Omental fat pad (tissue), 4 donors: ENCODE data around the gene EFNA4. TPM values are rescaled to one million over a fixed set of nuclear protein-coding genes. Genes with fewer than 3 reads are reported as not detected.

ENCODE experiments used
- ATAC-seq: fragments of 150-250 bp; one replicate; pipeline ENCODE4 v1.9.1; 2016; ENCODE audit warnings: mild to moderate bottlenecking, moderate library complexity; ENCODE audit not compliant: low FRiP score
- DNase-seq: peaks from one replicate; pipeline ENCODE4 v3.0.0-alpha.2; 2019; ENCODE audit warnings: low spot score
- CTCF ChIP-seq, 3 donors: fragments of 450-650 bp; IDR thresholded peaks; one replicate each; pipeline ENCODE4 v1.5.1; 2016 to 2017; ENCODE audit warnings: antibody characterized with exemption in 3 of 3, mild to moderate bottlenecking in 3 of 3, moderate library complexity in 2 of 3
- total RNA-seq, 4 donors: library from RNA; depleted of rRNA; stranded (reverse); fragments of >200 nt; gene quantifications; one replicate each; pipeline ENCODE4 v1.1.0, GENCODE V29; 2016

Gene EFNA4
- total RNA-seq, 4 donors from 2014 or later = 1.7 to 5.0 (median 4.4) TPM

GRCh38 chr1:155079487-155080311 lies 16.2 kb downstream of the EFNA4 start:
- TF ChIP-seq CTCF (IDR thresholded peaks at IDR 0.05) = no peak
- DNase-seq = no peak
- ATAC-seq = no peak

- no peak for DNase-seq
- no peak for TF ChIP-seq CTCF (IDR thresholded peaks at IDR 0.05)
These were observed 17.0 kb downstream of the EFNA4 start for GRCh38 chr1:155080312-155081228.

GRCh38 chr1:155081472-155082300 lies 18.1 kb downstream of the EFNA4 start:
- ATAC-seq = no peak
- no peak for TF ChIP-seq CTCF (IDR thresholded peaks at IDR 0.05)
- DNase-seq = no peak

More at GRCh38 chr1:155080312-155081228, 17.0 kb downstream of the EFNA4 start:
- ATAC-seq = no peak

- DNase-seq (no peak), ATAC-seq (no peak)
- no peak for TF ChIP-seq CTCF (IDR thresholded peaks at IDR 0.05)
These were observed 18.9 kb downstream of the EFNA4 start for GRCh38 chr1:155082301-155083051.

GRCh38 chr1:155083052-155083541 lies 19.6 kb downstream of the EFNA4 start:
- ATAC-seq (no peak), DNase-seq (no peak)
- TF ChIP-seq CTCF (IDR thresholded peaks at IDR 0.05) = no peak
